Activated effector memory CD4-positive, alpha-beta T cell treated with anti-CD3 and anti-CD28 coated beads, Interleukin-2, amount 50 U/mL, for 16 hours (primary cell): Measurements from ENCODE around the gene SLFN12L.
"Not testable (repeated sequence)": the region's sequence is repeated elsewhere in the genome, so short reads cannot be mapped to it uniquely, and the experiment has no call there.

Experiments used
- DNase-seq: peaks from one replicate; pipeline ENCODE4 v3.0.0-alpha.2; 2020

Gene SLFN12L

GRCh38 chr17:35493040-35493439 is 44.4 kb downstream of the SLFN12L start:
- no peak for DNase-seq

- no peak for DNase-seq
Observed at GRCh38 chr17:35491417-35491816, 46.1 kb downstream of the SLFN12L start.

GRCh38 chr17:35489944-35490343 is 47.5 kb downstream of the SLFN12L start:
- DNase-seq = no peak

- no peak for DNase-seq
Observed at GRCh38 chr17:35488991-35489390, 48.5 kb downstream of the SLFN12L start.

GRCh38 chr17:35486920-35487732 is 50.4 kb downstream of the SLFN12L start:
- peak; percentile 93 for DNase-seq

- no peak for DNase-seq
Observed at GRCh38 chr17:35479271-35479670, 58.2 kb downstream of the SLFN12L start.

GRCh38 chr17:35477248-35477647 is 60.2 kb downstream of the SLFN12L start:
- no peak for DNase-seq

- no peak for DNase-seq
Observed at GRCh38 chr17:35476283-35476820, 61.1 kb downstream of the SLFN12L start.

GRCh38 chr17:35468475-35468874 is 69.0 kb downstream of the SLFN12L start:
- no peak for DNase-seq

GRCh38 chr17:35467824-35468223 is 69.7 kb downstream of the SLFN12L start:
- DNase-seq = no peak

- peak; percentile 83 for DNase-seq
Observed at GRCh38 chr17:35460354-35460851, 77.1 kb downstream of the SLFN12L start.

- not testable (repeated sequence) for DNase-seq
Observed at GRCh38 chr17:35454035-35454434, 83.4 kb downstream of the SLFN12L start.

GRCh38 chr17:35453171-35453570 is 84.3 kb downstream of the SLFN12L start:
- DNase-seq = no peak

- DNase-seq = no peak
Observed at GRCh38 chr17:35449371-35449931, 88.0 kb downstream of the SLFN12L start.

GRCh38 chr17:35448899-35449227 is 88.6 kb downstream of the SLFN12L start:
- no peak for DNase-seq

- DNase-seq = peak; percentile 95
Observed at GRCh38 chr17:35448214-35448898, 89.1 kb downstream of the SLFN12L start, which contains the start of gene SLFN13. Gene SLFN13 (minus strand): TSS chr17:35448766. CDS start chr17:35445680, 3,086 bp downstream.

GRCh38 chr17:35447499-35447898 is 90.0 kb downstream of the SLFN12L start:
- no peak for DNase-seq

GRCh38 chr17:35438433-35438832 is 99.0 kb downstream of the SLFN12L start:
- DNase-seq = no peak

- DNase-seq = peak; percentile 84
Observed at GRCh38 chr17:35433075-35433894, 104.2 kb downstream of the SLFN12L start.

GRCh38 chr17:35432176-35433074 is 105.1 kb downstream of the SLFN12L start, which contains the start of gene SLFN12:
Gene SLFN12 (minus strand): TSS chr17:35432500. CDS start chr17:35423028, 9,472 bp downstream.
- peak; percentile 78 for DNase-seq

GRCh38 chr17:35429702-35430101 is 107.8 kb downstream of the SLFN12L start:
- no peak for DNase-seq
